Measurements from ENCODE around the gene EML2.

EML2 gene

GRCh38 chr19:45613926-45614725 is 25.1 kb downstream of the EML2 start:
- peak; percentile 65 for DNase-seq

- no peak for DNase-seq
Observed at GRCh38 chr19:45608948-45609347, 30.2 kb downstream of the EML2 start.

GRCh38 chr19:45607071-45608029 is 31.8 kb downstream of the EML2 start:
- peak; percentile 50 for DNase-seq

- no peak for DNase-seq
Observed at GRCh38 chr19:45601524-45602374, 37.4 kb downstream of the EML2 start, which contains the start of gene GPR4. Gene GPR4, minus strand, starts transcription at chr19:45602212. Its CDS starts 10,346 bp downstream, at chr19:45591866.

- DNase-seq = no peak
Observed at GRCh38 chr19:45601115-45601514, 38.1 kb downstream of the EML2 start.

- DNase-seq = no peak
Observed at GRCh38 chr19:45600340-45600885, 38.8 kb downstream of the EML2 start.

GRCh38 chr19:45599286-45599685 is 39.9 kb downstream of the EML2 start:
- no peak for DNase-seq

- DNase-seq = no peak
Observed at GRCh38 chr19:45598267-45599001, 40.8 kb downstream of the EML2 start.

- DNase-seq = no peak
Observed at GRCh38 chr19:45597425-45598111, 41.6 kb downstream of the EML2 start.

- no peak for DNase-seq
Observed at GRCh38 chr19:45595814-45596213, 43.4 kb downstream of the EML2 start.

- no peak for DNase-seq
Observed at GRCh38 chr19:45593520-45593919, 45.7 kb downstream of the EML2 start.

- DNase-seq = no peak
Observed at GRCh38 chr19:45592366-45592765, 46.8 kb downstream of the EML2 start.

GRCh38 chr19:45591638-45592005 is 47.6 kb downstream of the EML2 start:
- no peak for DNase-seq

- DNase-seq = peak; percentile 71
Observed at GRCh38 chr19:45591004-45591637, 48.1 kb downstream of the EML2 start.

- DNase-seq = no peak
Observed at GRCh38 chr19:45590300-45591003, 48.7 kb downstream of the EML2 start.

- DNase-seq = no peak
Observed at GRCh38 chr19:45589768-45590167, 49.4 kb downstream of the EML2 start.

GRCh38 chr19:45587873-45588272 is 51.3 kb downstream of the EML2 start:
- DNase-seq = no peak

GRCh38 chr19:45585158-45585577 is 54.0 kb downstream of the EML2 start:
- DNase-seq = no peak

- DNase-seq = peak; percentile 100
Observed at GRCh38 chr19:45584332-45585157, 54.7 kb downstream of the EML2 start, which contains the start of gene OPA3. Gene OPA3, minus strand, starts transcription at chr19:45584802. Its CDS starts 38 bp downstream, at chr19:45584764.
